HG03469 (cell line): ENCODE measurements around the gene PCDHGB4.
"Not testable (repeated sequence)": the region's sequence is repeated elsewhere in the genome, so short reads cannot be mapped to it uniquely, and the experiment has no call there.

ENCODE experiments used
- ATAC-seq: cut with Tn5 transposase; IDR thresholded peaks from one replicate; pipeline ENCODE4 v1.9.1; 2021; ENCODE audit warnings: mild to moderate bottlenecking, moderate library complexity, moderate number of reproducible peaks; ENCODE audit not compliant: unreplicated experiment

The PCDHGB4 gene

DNA sequence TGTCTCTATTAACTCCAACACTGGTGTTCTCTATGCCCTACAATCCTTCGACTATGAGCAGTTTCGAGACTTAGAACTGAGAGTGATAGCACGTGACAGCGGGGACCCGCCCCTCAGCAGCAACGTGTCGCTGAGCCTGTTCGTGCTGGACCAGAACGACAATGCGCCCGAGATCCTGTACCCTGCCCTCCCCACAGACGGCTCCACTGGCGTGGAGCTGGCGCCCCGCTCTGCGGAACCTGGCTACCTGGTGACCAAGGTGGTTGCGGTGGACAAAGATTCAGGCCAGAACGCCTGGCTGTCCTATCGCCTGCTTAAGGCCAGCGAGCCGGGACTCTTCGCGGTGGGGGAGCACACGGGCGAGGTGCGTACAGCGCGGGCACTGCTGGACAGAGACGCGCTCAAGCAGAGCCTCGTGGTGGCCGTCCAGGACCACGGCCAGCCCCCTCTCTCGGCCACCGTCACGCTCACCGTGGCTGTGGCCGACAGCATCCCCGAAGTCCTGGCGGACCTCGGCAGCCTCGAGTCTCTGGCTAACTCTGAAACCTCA lies 35.3 kb downstream of the PCDHGB4 start:
- ATAC-seq = no peak

DNA sequence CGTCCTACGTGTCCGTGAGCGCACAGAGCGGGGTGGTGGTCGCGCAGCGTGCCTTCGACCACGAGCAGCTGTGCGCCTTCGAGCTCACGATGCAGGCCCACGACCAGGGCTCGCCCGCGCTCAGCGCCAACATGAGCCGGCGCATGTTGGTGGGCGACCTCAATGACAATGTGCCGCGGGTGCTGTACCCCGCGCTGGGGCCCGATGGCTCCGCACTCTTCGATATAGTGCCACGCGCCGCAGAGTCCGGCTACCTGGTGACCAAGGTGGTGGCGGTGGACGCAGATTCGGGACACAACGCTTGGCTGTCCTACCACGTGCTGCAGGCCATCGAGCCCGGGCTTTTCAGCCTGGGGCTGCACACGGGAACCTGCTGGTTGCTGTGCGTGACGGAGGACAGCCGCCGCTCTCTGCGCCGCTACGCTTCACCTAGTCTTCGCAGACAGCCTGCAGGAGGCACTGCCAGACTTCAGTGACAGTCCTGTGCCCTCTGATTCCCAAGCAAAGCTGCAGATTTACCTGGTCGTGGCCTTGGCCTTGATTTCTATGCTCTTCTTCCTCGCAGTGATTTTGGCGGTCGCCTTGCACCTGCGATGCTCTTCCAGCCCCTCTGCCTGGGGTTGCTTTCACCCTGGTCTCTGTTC lies 40.4 kb downstream of the PCDHGB4 start:
- ATAC-seq = no peak

DNA sequence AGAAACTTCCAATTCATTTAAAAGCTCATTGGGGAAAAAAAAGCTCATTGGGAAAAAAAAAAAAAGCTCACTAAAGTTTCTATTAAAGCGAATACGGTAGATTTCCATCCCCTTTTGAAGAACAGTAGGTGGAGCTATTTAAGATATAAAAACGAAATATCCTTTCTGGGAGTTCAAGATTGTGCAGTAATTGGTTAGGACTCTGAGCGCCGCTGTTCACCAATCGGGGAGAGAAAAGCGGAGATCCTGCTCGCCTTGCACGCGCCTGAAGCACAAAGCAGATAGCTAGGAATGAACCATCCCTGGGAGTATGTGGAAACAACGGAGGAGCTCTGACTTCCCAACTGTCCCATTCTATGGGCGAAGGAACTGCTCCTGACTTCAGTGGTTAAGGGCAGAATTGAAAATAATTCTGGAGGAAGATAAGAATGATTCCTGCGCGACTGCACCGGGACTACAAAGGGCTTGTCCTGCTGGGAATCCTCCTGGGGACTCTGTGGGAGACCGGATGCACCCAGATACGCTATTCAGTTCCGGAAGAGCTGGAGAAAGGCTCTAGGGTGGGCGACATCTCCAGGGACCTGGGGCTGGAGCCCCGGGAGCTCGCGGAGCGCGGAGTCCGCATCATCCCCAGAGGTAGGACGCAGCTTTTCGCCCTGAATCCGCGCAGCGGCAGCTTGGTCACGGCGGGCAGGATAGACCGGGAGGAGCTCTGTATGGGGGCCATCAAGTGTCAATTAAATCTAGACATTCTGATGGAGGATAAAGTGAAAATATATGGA lies 43.0 kb downstream of the PCDHGB4 start, which contains the start of gene PCDHGA12:
TSS of gene PCDHGA12 (plus strand) at position 176 of the 782 bp plus-strand sequence. CDS start at position 429, 253 bp downstream.
- peak; percentile 85 for ATAC-seq

DNA sequence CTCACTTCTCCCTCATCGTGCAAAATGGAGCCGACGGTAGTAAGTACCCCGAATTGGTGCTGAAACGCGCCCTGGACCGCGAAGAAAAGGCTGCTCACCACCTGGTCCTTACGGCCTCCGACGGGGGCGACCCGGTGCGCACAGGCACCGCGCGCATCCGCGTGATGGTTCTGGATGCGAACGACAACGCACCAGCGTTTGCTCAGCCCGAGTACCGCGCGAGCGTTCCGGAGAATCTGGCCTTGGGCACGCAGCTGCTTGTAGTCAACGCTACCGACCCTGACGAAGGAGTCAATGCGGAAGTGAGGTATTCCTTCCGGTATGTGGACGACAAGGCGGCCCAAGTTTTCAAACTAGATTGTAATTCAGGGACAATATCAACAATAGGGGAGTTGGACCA lies 43.8 kb downstream of the PCDHGB4 start:
- ATAC-seq = peak; percentile 23

DNA sequence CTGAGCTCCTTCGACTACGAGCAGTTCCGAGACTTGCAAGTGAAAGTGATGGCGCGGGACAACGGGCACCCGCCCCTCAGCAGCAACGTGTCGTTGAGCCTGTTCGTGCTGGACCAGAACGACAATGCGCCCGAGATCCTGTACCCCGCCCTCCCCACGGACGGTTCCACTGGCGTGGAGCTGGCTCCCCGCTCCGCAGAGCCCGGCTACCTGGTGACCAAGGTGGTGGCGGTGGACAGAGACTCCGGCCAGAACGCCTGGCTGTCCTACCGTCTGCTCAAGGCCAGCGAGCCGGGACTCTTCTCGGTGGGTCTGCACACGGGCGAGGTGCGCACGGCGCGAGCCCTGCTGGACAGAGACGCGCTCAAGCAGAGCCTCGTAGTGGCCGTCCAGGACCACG lies 44.8 kb downstream of the PCDHGB4 start:
- not testable (repeated sequence) for ATAC-seq

DNA sequence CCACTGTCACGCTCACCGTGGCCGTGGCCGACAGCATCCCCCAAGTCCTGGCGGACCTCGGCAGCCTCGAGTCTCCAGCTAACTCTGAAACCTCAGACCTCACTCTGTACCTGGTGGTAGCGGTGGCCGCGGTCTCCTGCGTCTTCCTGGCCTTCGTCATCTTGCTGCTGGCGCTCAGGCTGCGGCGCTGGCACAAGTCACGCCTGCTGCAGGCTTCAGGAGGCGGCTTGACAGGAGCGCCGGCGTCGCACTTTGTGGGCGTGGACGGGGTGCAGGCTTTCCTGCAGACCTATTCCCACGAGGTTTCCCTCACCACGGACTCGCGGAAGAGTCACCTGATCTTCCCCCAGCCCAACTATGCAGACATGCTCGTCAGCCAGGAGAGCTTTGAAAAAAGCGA lies 45.2 kb downstream of the PCDHGB4 start:
- ATAC-seq = not testable (repeated sequence)

DNA sequence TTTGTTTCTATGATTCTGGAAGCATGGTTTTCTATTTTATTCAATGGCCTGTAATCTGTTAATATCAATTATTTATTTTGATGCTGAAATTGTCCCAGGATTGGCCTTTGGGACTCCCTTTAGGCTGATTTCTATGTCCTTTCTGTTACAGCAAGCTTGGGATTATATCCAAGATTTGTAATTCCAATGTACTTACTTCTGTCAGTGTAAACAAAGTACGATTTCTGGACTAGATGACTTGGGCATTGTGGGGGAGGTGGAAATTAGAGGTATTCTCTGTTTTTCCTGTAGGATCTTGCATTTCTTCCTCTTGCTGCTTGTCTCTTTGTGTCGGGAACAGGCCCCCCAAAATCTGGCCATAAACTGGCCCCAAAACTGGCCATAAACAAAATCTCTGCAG lies 46.5 kb downstream of the PCDHGB4 start:
- ATAC-seq = no peak

DNA sequence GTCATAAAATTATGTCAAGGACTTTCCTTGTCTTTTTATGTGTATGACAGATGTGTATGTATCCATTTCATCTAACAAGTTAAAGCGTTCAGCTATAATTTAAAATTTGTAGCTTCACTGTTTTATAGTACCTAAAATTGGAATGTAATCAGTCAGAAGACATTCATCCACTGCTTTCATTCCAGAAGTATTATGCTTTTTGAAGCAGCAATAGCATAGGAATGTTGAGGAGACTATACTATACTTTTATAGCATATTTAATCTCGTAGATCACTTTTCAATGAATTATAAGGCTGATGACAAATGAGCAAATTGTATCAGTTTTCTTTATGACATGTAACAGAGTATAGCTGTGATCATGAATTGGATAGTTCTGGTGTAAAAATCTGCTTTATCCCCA lies 49.7 kb downstream of the PCDHGB4 start:
- no peak for ATAC-seq

DNA sequence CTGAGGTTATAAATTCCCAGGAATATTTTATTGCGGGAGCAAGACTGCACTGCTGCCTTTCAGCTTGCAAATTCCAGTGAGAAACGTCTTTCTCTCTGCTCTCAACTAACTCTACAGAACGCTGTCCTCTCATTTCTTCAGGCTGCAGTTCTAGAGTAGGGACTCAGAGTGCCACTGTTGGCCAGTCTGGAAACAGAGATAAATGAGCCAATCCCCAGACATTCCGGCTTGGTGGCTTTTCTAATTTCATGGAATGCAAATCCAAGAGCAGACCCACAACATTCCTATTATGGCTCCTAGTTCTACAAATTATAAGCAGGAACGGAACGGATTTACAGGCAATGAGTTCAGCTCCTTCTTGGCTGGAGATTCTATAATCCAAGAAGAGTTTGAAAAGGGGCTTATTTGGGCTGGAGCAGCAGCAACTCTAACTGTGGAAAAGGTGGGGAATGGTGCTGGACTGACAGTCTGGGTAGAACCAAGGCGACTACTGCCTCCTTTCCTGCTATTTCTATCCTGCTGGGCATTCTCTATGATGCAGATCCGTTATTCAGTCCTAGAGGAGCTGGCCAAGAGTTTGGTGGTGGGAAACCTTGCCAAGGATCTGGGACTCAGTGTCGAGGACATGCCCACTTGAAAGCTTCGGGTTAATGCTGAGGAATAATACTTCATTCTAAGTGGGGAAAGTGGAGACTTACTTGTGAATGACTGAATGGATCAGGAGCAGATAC lies 52.1 kb downstream of the PCDHGB4 start:
- ATAC-seq = no peak
